Activated CD4-positive, alpha-beta memory T cell treated with anti-CD3 and anti-CD28 coated beads, Interleukin-2, amount 10 ng/mL, durations not matched to agents 7 days and 5 days (primary cell): ENCODE results near the gene SPINK9. TPM values are rescaled to one million over a fixed set of nuclear protein-coding genes. Genes with fewer than 3 reads are reported as not detected.

Experiments used
- CTCF ChIA-PET: fragments of 350-600 bp; sonication (Branson Sonifier 250); formaldehyde crosslinking; loops from one replicate; lab custom pipeline; 2021; ENCODE audit warnings: antibody characterized with exemption, inconsistent platforms; lab: Charles Lee
- POLR2A ChIA-PET: fragments of 350-600 bp; sonication (Branson Sonifier 250); formaldehyde crosslinking; loops from one replicate; lab custom pipeline; 2021; ENCODE audit warnings: antibody characterized with exemption; lab: Charles Lee
- DNase-seq: peaks from one replicate; pipeline ENCODE4 v3.0.0-alpha.2; 2020
- H3K27ac Mint-ChIP-seq: one replicate; pipeline ENCODE4 v1.8.0; 2021; ENCODE audit warnings: mild to moderate bottlenecking, mixed read lengths
- H3K27me3 Mint-ChIP-seq: one replicate; pipeline ENCODE4 v1.8.0; 2021; ENCODE audit warnings: mixed read lengths
- H3K36me3 Mint-ChIP-seq: one replicate; pipeline ENCODE4 v1.8.0; 2021; ENCODE audit warnings: low read depth, mixed read lengths
- H3K4me1 Mint-ChIP-seq: one replicate; pipeline ENCODE4 v1.8.0; 2021; ENCODE audit warnings: mixed read lengths
- H3K4me3 Mint-ChIP-seq: one replicate; pipeline ENCODE4 v1.8.0; 2021; ENCODE audit warnings: mild to moderate bottlenecking, mixed read lengths
- H3K9me3 Mint-ChIP-seq: one replicate; pipeline ENCODE4 v1.8.0; 2021; ENCODE audit warnings: mixed read lengths
- total RNA-seq, 2 experiments: library from RNA; stranded (reverse); gene quantifications; one replicate each; pipeline ENCODE4 v1.2.3, GENCODE V29; 2021

The SPINK9 gene
- total RNA-seq, 2 experiments from 2014 or later: not detected

DNA sequence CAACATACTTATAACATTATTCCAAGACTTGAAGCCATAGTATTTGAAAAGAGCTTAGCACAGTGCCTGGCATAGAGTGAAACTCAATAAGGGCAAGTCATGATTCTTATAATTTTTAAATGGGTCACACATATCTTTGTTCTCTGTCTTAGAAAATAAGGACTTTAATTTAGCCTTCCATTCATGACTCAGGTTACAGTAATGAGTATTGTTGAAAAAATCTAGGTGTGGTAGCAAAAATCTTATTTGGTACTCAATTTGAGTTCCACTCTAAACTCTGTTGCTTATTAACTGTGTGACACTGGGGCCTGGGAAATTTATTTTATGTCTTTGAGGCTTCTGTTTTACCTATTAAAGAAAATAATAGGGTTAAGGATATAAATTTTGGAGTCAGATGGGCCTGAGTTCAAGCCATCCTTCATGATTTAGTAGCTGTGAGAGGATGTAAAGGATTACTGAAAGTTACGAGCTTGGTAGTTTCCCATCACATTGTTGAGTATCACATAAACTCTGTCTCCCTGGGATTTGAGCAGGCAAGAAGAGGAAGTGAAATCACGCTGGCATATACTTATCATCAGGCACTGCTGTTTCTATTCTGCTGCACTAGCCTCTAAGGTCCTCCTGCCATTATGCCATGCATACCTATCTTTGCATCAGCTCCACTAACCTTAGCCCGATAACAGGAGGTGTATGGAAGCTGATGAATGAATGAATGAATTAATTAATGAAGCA lies 1.5 kb downstream of the SPINK9 start:
- ChIA-PET POLR2A (no interaction called here), CTCF (no interaction called here)
- no peak overlapping the region for H3K4me3 Mint-ChIP-seq
- H3K36me3 Mint-ChIP-seq: no peaks in the 10 kb centered on the region
- H3K27me3 Mint-ChIP-seq: no peaks in the 10 kb centered on the region
- no peaks in the 10 kb centered on the region for H3K4me1 Mint-ChIP-seq
- no peaks in the 10 kb centered on the region for H3K9me3 Mint-ChIP-seq
- no peak overlapping the region for H3K27ac Mint-ChIP-seq
- no peak for DNase-seq

DNA sequence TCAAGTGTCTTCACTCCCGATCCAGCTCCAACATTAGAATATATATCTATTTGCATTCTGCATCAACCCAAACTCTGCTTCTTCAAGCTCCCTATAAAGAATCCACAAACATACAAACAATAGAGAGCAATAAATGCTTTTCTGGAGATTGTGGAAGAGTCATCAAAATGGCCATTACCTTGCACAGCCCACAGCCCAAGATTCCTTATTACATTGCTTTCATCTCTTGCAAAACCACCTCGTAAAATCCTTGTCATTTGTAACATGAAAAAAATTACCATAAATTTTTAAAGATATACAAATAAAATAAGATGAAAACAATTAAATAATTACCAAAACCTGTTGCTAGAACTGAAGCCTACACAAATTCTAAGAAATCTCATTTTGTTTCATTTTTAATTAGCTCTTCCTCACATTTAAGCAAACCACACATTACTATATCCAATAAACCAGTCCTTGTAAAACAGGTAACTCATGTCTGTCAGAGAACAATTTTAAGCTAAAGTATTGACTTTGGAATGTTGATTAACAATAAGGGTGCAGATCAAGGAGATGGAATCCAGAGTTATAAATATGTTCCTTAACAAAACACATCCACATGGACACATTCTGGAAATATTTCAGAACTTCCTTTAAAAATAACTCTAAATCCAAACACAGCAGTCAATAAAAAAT lies 7.1 kb downstream of the SPINK9 start:
- Mint-ChIP-seq H3K9me3 (no peaks in the 10 kb centered on the region), H3K27me3 (no peaks in the 10 kb centered on the region), H3K4me3 (no peak overlapping the region), H3K27ac (no peak overlapping the region), H3K4me1 (no peaks in the 10 kb centered on the region), H3K36me3 (no peaks in the 10 kb centered on the region)
- ChIA-PET POLR2A (no interaction called here), CTCF (no interaction called here)
- no peak for DNase-seq

DNA sequence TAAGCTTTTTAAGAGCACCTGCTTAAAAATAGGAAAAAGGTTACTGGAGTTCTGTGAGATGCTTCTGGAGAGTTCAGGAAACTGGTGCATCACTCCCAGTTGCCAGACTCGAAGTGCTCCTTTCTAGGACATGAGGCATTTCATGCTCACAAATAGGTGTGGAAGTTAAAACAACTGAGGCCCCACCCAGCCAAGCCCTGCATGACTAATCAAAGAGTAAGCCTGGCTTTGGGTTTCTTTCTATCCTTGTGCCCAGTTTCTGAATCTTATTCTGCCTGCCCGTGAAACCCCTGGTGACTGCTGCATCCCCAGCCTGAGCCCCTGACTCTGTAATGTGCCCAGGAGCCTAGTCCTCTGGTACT lies 7.7 kb downstream of the SPINK9 start:
- ChIA-PET CTCF (no interaction called here), POLR2A (no interaction called here)
- Mint-ChIP-seq H3K36me3 (no peaks in the 10 kb centered on the region), H3K4me3 (no peak overlapping the region), H3K27me3 (no peaks in the 10 kb centered on the region), H3K9me3 (no peaks in the 10 kb centered on the region), H3K27ac (no peak overlapping the region), H3K4me1 (no peaks in the 10 kb centered on the region)
- DNase-seq: no peak

DNA sequence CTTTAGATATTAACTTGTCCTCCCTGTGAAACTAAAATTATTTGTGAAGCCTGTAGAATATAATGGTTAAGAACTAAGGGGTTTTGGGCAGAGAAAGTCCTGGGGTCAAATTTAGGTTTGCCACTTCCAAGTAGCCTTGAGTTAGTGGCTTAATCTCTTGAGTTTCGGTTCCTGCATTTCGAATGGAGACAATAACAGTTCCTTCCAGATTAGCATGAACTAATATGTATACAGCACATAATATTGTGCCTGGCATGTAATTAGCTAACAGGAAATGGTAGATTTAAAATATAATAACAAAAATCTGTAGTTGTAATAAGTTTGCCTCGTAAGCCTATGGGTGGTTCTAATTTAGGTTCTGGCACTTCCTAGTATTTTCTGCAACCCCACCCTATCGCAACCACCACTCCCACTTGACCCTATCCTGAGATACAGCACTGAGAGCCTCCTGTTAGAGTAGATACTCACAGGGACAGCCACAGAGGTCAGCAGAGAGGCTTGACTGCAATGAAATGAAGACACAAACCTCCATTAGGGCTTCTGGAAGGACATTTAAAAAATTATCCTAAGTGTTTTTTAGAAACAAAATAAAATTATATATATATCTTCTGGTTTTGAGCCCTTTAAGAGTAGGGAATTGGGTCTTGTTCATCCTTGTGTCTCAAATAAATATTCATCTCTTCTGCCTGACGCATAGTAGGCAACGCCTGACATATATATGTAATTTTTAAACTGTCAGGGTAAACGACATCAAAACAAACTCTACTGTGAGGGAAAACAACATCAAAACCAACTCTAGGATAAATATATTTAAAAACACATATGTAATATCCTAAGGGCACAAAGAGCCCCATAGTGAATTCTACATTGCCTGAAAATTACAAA lies 8.5 kb downstream of the SPINK9 start:
- no peak overlapping the region for H3K4me3 Mint-ChIP-seq
- H3K27ac Mint-ChIP-seq: no peak overlapping the region
- H3K9me3 Mint-ChIP-seq: no peaks in the 10 kb centered on the region
- CTCF ChIA-PET: no interaction called here
- POLR2A ChIA-PET: no interaction called here
- H3K36me3 Mint-ChIP-seq: no peaks in the 10 kb centered on the region
- no peaks in the 10 kb centered on the region for H3K4me1 Mint-ChIP-seq
- DNase-seq: no peak
- H3K27me3 Mint-ChIP-seq: no peaks in the 10 kb centered on the region

DNA sequence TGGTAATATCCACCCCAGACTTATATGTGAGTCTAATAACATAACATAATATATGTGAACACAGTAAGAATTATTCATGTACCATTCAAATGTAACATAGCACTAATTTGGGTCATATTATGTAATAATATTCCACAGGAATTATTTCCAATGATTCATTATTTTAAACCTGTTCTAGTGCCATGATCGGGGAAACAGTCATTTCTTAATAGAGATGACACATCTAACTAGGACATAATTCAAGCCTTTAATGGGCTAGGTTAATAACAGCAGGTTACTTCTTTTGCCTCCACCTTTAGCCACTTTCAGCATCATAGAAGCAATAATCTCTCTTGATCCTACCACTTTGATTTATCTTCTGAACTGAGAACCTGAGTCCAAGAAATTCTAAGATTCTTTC lies 12.3 kb downstream of the SPINK9 start:
- DNase-seq: no peak
- Mint-ChIP-seq H3K9me3 (no peaks in the 10 kb centered on the region), H3K27me3 (no peaks in the 10 kb centered on the region), H3K4me3 (no peak overlapping the region), H3K36me3 (no peaks in the 10 kb centered on the region), H3K27ac (no peak overlapping the region), H3K4me1 (no peaks in the 10 kb centered on the region)
- ChIA-PET POLR2A (no interaction called here), CTCF (no interaction called here)

DNA sequence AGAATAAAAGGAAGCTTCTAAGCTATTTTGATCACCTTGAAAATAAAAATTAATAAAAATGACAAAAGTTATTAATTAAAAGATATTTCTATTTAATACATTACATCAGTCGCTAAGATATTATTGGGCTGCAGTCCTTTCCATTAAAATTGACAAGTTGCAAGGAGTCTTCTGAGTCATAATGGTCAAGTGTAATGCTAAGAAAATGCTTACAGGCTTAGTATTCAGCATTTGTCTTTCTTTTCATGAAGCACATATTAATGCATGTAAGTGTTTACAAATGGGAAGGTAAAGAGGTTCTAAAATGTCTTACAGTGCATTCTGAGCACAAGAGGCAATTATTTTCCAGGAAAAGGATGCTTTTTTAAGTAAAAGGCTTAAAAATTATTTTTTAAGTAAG lies 17.3 kb downstream of the SPINK9 start:
- no peak overlapping the region for H3K27ac Mint-ChIP-seq
- H3K9me3 Mint-ChIP-seq: no peaks in the 10 kb centered on the region
- no peak for DNase-seq
- H3K36me3 Mint-ChIP-seq: no peaks in the 10 kb centered on the region
- ChIA-PET POLR2A (no interaction called here), CTCF (no interaction called here)
- no peaks in the 10 kb centered on the region for H3K27me3 Mint-ChIP-seq
- H3K4me1 Mint-ChIP-seq: no peaks in the 10 kb centered on the region
- H3K4me3 Mint-ChIP-seq: no peak overlapping the region

DNA sequence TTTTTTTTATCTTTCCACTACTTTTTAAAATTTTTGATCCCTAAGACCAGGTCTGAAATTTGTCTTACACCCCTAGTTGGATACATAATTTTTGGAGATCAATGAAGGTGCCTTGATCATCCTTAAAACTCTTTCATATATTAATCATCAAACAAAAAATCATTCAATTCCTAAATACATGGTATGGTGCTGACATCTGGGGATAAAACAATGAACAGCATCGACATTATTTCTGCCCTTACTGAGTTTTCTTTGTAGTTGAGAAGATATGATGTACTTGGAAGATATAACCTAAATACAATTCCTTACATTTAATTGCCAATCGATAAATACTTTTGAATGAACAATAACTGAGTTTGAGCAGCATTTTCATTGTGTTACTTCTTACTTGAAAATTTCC lies 18.3 kb downstream of the SPINK9 start:
- H3K36me3 Mint-ChIP-seq: no peaks in the 10 kb centered on the region

DNA sequence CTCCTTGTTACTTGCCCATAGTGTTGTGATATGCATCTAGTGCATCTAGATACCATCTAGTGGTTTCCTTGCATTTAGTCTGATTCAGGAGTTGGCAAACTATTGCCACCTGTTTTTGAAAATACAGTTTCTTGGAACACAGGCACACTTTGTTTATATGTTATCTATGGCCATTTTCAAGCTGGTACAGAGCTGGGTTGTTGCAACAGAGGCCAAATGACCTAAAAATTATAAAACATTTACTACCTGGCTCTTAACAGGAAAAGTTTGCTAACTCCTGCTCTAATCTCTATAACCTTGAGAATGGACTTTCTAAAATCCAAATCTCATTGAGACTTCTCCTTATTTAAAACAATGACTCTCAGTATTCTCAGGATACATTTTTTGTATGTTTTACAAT lies 29.0 kb downstream of the SPINK9 start:
- no peaks in the 10 kb centered on the region for H3K27me3 Mint-ChIP-seq
- no peak overlapping the region for H3K4me3 Mint-ChIP-seq
- H3K36me3 Mint-ChIP-seq: no peaks in the 10 kb centered on the region
- ChIA-PET CTCF (interaction anchor here (0.6 to 1.2 kb wide), 2 partner anchors 11 to 394 kb away, joined by 3 read pairs; no protein-coding TSS in a partner anchor), POLR2A (no interaction called here)
- H3K4me1 Mint-ChIP-seq: peaks cover 2% of the 10 kb centered on the region
- H3K27ac Mint-ChIP-seq: no peak overlapping the region
- DNase-seq: no peak
- H3K9me3 Mint-ChIP-seq: no peaks in the 10 kb centered on the region

More for the DNA sequence above, 18.3 kb downstream of the SPINK9 start:
- H3K27me3 Mint-ChIP-seq: no peaks in the 10 kb centered on the region
- H3K4me1 Mint-ChIP-seq: no peaks in the 10 kb centered on the region
- H3K9me3 Mint-ChIP-seq: no peaks in the 10 kb centered on the region
- ChIA-PET POLR2A (no interaction called here), CTCF (no interaction called here)
- no peak overlapping the region for H3K27ac Mint-ChIP-seq
- no peak overlapping the region for H3K4me3 Mint-ChIP-seq
- no peak for DNase-seq

DNA sequence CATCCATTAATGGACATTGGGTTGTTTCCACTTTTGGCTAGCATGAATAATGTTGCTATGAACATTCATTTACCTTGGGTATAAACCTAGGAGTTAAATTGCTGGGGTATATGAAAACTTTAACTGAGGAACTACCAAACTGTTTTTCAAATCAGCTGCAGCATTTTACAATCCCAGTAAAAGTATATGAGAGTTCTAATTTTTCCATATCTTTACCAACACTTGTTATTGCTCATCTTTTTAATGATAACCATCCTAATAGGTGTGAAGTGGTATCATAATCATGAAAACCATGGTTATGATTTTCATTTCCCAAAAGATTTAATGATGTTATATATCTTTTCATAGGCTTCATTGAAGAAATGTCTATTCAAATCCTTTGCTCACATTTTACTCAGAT lies 32.9 kb downstream of the SPINK9 start:
- POLR2A ChIA-PET: no interaction called here
- no peaks in the 10 kb centered on the region for H3K36me3 Mint-ChIP-seq
- no peaks in the 10 kb centered on the region for H3K9me3 Mint-ChIP-seq

DNA sequence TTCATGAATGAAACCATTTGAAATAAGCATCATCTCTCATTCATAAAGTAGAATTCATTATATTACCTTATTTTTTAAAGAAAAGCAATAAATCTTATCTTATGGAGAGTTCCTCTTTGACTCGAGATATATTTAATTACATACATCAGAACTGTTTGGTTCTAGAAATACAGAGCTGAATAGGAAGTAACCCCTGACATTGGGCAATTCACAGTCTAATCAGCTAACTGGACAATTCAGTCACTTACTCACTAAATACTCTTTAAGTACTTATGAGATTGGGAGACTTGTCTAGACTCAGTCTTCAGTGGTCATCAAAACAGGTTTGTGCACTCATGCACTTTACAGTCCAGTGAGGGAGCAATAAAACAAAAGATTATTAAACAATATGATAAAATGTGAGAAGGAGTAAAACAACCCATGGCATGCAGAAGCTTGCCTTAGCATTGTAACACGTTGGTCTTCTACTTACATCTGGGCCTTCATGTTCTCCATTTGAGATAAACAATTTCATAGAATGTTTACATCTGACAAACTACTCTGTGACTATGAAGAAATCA lies 36.9 kb downstream of the SPINK9 start:
- ChIA-PET POLR2A (no interaction called here), CTCF (interaction anchor here (1.8 kb wide), 1 partner anchor 193 kb away, joined by 4 read pairs; no protein-coding TSS in a partner anchor)
- no peaks in the 10 kb centered on the region for H3K36me3 Mint-ChIP-seq
- H3K4me1 Mint-ChIP-seq: no peaks in the 10 kb centered on the region
- no peaks in the 10 kb centered on the region for H3K27me3 Mint-ChIP-seq
- no peak overlapping the region for H3K27ac Mint-ChIP-seq
- H3K9me3 Mint-ChIP-seq: no peaks in the 10 kb centered on the region
- no peak overlapping the region for H3K4me3 Mint-ChIP-seq
- no peak for DNase-seq

More for the DNA sequence above, 32.9 kb downstream of the SPINK9 start:
- H3K4me1 Mint-ChIP-seq: peaks cover 2% of the 10 kb centered on the region
- DNase-seq: no peak
- no peak overlapping the region for H3K27ac Mint-ChIP-seq
- no peaks in the 10 kb centered on the region for H3K27me3 Mint-ChIP-seq
- H3K4me3 Mint-ChIP-seq: no peak overlapping the region
- CTCF ChIA-PET: no interaction called here

DNA sequence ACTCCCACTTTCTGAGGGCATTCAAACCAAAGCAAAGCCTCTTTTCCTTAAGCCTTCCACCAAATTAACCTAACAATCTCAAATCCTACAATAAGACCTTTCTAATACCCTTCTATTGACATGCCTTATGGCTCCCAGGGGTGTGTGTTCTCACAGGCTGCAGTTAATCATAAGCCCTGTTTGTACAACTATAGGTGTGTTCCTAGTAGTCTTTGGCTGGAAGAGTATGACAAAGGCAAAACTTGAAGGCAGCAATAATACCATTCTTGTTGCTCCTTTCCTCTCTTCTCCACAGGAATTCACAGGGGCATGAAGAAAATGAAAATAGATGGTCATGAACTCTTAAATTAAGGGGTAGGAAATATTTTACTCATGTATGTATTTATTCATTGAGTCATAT lies 37.5 kb downstream of the SPINK9 start:
- ChIA-PET POLR2A (no interaction called here), CTCF (interaction anchor here (1.8 kb wide), 1 partner anchor 193 kb away, joined by 4 read pairs; no protein-coding TSS in a partner anchor)
- Mint-ChIP-seq H3K36me3 (peaks cover 4% of the 10 kb centered on the region), H3K27ac (no peak overlapping the region), H3K27me3 (no peaks in the 10 kb centered on the region), H3K9me3 (peaks cover under 1% of the 10 kb centered on the region), H3K4me3 (no peak overlapping the region), H3K4me1 (no peaks in the 10 kb centered on the region)
- DNase-seq: no peak

DNA sequence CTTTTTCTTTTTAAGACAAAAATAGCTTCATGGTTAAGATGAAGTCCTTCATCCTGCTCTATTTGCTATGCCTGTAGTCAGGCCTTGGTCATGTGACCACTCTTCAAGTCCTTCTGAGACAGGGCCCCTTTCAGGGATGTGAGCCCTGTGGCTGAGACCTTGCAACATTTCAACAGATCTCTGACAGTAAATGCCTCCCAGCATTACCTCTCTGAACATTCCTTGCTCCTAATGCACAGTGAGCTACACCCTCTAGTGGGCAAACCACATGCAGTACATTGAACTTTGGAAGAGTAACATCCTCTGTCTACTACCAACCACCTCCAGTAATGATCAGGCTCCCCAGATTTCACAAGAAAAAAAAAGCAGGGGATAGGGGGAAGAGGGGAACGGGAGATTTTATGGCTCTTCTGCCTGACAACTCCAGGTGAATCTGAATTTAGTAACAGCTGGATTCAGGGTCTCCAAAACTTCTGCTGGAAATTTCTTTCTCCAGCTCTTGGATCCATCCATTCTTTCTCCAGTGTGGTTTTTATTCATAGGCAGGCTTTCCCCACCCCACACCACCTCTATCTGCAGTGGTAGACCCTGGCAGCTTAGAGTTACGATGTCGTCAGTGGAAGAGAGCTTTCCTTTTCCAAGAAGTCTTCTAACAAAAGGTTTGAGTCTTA lies 39.5 kb downstream of the SPINK9 start:
- POLR2A ChIA-PET: no interaction called here
- H3K27ac Mint-ChIP-seq: no peak overlapping the region
- CTCF ChIA-PET: interaction anchor here (1.0 to 1.6 kb wide), 7 partner anchors 9 to 199 kb away, joined by 3 to 8 read pairs (median 4); partner anchors contain the start of gene FBXO38
- H3K4me3 Mint-ChIP-seq: no peak overlapping the region
- H3K27me3 Mint-ChIP-seq: no peaks in the 10 kb centered on the region
- H3K9me3 Mint-ChIP-seq: peaks cover 11% of the 10 kb centered on the region
- peak; percentile 20 for DNase-seq
- H3K36me3 Mint-ChIP-seq: peaks cover 16% of the 10 kb centered on the region
- peaks cover 7% of the 10 kb centered on the region for H3K4me1 Mint-ChIP-seq
